GM21717 (cell line): ENCODE measurements around the gene INSL3.
A peak's percentile ranks its signal among the peaks of the same experiment; 100 is the strongest.
"Not testable (repeated sequence)": the region's sequence is repeated elsewhere in the genome, so short reads cannot be mapped to it uniquely, and the experiment has no call there.

Experiments
- ATAC-seq: cut with Tn5 transposase; IDR thresholded peaks from one replicate; pipeline ENCODE4 v1.9.1; 2021; ENCODE audit warnings: mild to moderate bottlenecking, moderate library complexity; ENCODE audit not compliant: unreplicated experiment

Gene INSL3

GRCh38 chr19:17790059-17790780 is 31.1 kb downstream of the INSL3 start:
- no peak for ATAC-seq

- ATAC-seq: no peak
These were observed 32.7 kb downstream of the INSL3 start for GRCh38 chr19:17788632-17789031.

- no peak for ATAC-seq
These were observed 33.9 kb downstream of the INSL3 start for GRCh38 chr19:17787274-17787913.

GRCh38 chr19:17784201-17785008 is 36.9 kb downstream of the INSL3 start:
- no peak for ATAC-seq

GRCh38 chr19:17783721-17784120 is 37.6 kb downstream of the INSL3 start:
- ATAC-seq: not testable (repeated sequence)

GRCh38 chr19:17780781-17781180 is 40.5 kb downstream of the INSL3 start:
- ATAC-seq: no peak

GRCh38 chr19:17778968-17779929 is 42.1 kb downstream of the INSL3 start:
- ATAC-seq: no peak

- ATAC-seq: no peak
These were observed 42.9 kb downstream of the INSL3 start for GRCh38 chr19:17778251-17778967.

GRCh38 chr19:17777840-17778239 is 43.5 kb downstream of the INSL3 start:
- ATAC-seq: not testable (repeated sequence)

- ATAC-seq: peak; percentile 46
These were observed 45.1 kb downstream of the INSL3 start for GRCh38 chr19:17775991-17776803.

- no peak for ATAC-seq
These were observed 45.9 kb downstream of the INSL3 start for GRCh38 chr19:17775245-17775927.

- no peak for ATAC-seq
These were observed 49.1 kb downstream of the INSL3 start for GRCh38 chr19:17772172-17772571.

GRCh38 chr19:17770613-17771012 is 50.7 kb downstream of the INSL3 start:
- ATAC-seq: no peak

- ATAC-seq: no peak
These were observed 53.8 kb downstream of the INSL3 start for GRCh38 chr19:17767559-17767958.

GRCh38 chr19:17766543-17767131 is 54.7 kb downstream of the INSL3 start:
- ATAC-seq: no peak
